CD4-positive, alpha-beta T cell (primary cell): ENCODE results near the gene MYZAP. TPM values are rescaled to one million over a fixed set of nuclear protein-coding genes. Genes with fewer than 3 reads are reported as not detected.

Source experiments
- ATAC-seq: fragments of 200-7000 bp; cut with Tn5 transposase; one replicate; pipeline ENCODE4 v1.10.0; 2022; ENCODE audit warnings: mild to moderate bottlenecking; ENCODE audit not compliant: poor library complexity
- CTCF ChIA-PET: fragments of 350-600 bp; sonication (Branson Sonifier 250); formaldehyde crosslinking; loops from one replicate; lab custom pipeline; 2021; ENCODE audit warnings: antibody characterized with exemption, inconsistent platforms; lab: Charles Lee
- POLR2A ChIA-PET: fragments of 350-600 bp; sonication (Branson Sonifier 250); formaldehyde crosslinking; loops from one replicate; lab custom pipeline; 2021; ENCODE audit warnings: antibody characterized with exemption, inconsistent platforms; lab: Charles Lee
- DNase-seq, 14 experiments: peaks; one replicate each; pipeline ENCODE4 v3.0.0-alpha.2; 2013 to 2020; ENCODE audit warnings: mixed read lengths in 2 of 14
- H3K27ac ChIP-seq, 2 donors: one replicate each; pipeline versions ENCODE4 v1.5.1 to v1.7.0; 2013; ENCODE audit warnings: low read length in 2 of 2, low read depth in 1 of 2, mild to moderate bottlenecking in 1 of 2
- H3K27me3 ChIP-seq, 2 experiments: 1 replicate in 1 of 2; 2 replicates in 1 of 2; pipeline versions ENCODE4 v1.6.1 to v1.7.0; 2013; ENCODE audit warnings: low read length in 2 of 2, control low read depth in 1 of 2, mild to moderate bottlenecking in 1 of 2, moderate library complexity in 1 of 2; ENCODE audit not compliant: insufficient read depth in 2 of 2, control insufficient read depth in 1 of 2
- H3K36me3 ChIP-seq: one replicate; pipeline ENCODE4 v1.6.1; 2013; ENCODE audit warnings: low read length, control low read depth; ENCODE audit not compliant: insufficient read depth
- H3K4me1 ChIP-seq: one replicate; pipeline ENCODE4 v1.6.1; 2013; ENCODE audit warnings: low read length, control low read depth; ENCODE audit not compliant: insufficient read depth
- H3K4me3 ChIP-seq: one replicate; pipeline ENCODE4 v1.5.1; 2013; ENCODE audit warnings: mild to moderate bottlenecking, low read length, moderate library complexity
- H3K9me3 ChIP-seq, 2 experiments: 1 replicate in 1 of 2; 2 replicates in 1 of 2; pipeline versions ENCODE4 v1.6.1 to v1.7.0; 2013; ENCODE audit warnings: low read length in 2 of 2, mild to moderate bottlenecking in 2 of 2, control low read depth in 1 of 2, moderate library complexity in 1 of 2; ENCODE audit not compliant: control insufficient read depth in 1 of 2, insufficient read depth in 1 of 2
- H3K27ac Mint-ChIP-seq: one replicate; pipeline ENCODE4 v1.8.0; 2020; ENCODE audit warnings: mixed read lengths
- H3K27me3 Mint-ChIP-seq: one replicate; pipeline ENCODE4 v1.8.0; 2021; ENCODE audit warnings: mixed read lengths
- H3K36me3 Mint-ChIP-seq: one replicate; pipeline ENCODE4 v1.8.0; 2021; ENCODE audit warnings: low read depth, mixed read lengths
- H3K4me1 Mint-ChIP-seq: one replicate; pipeline ENCODE4 v1.8.0; 2021; ENCODE audit warnings: low read depth, mixed read lengths
- H3K4me3 Mint-ChIP-seq: one replicate; pipeline ENCODE4 v1.8.0; 2020; ENCODE audit warnings: mild to moderate bottlenecking, mixed read lengths
- H3K9me3 Mint-ChIP-seq: one replicate; pipeline ENCODE4 v1.8.0; 2020; ENCODE audit warnings: mixed read lengths
- intact Hi-C, 2 experiments: fragments of 100-400 bp; cut with DNase I in 1 of 2; cut with micrococcal nuclease in 1 of 2; formaldehyde crosslinking; loops; one replicate each; pipeline versions ENCODE4 v1.15.1 to v1.9.0; 2023 to 2025; cut with DNase I, micrococcal nuclease
- total RNA-seq, 174 experiments: library from RNA in 2 of 174; stranded (reverse) in 2 of 174; gene quantifications; one replicate each; pipeline ENCODE4 v1.2.3 and lab custom pipeline; 2021 to 2026
- TF ChIP-seq, protein P1 (sequence below): fragments of 200-600 bp; IDR thresholded peaks from one replicate; pipeline ENCODE4 v1.8.0; 2022; ENCODE audit warnings: antibody characterized with exemption, mild to moderate bottlenecking

Gene MYZAP
- total RNA-seq, 2 experiments from 2014 or later: 0.66 to 1.1 TPM

- no peak overlapping the region for H3K27ac Mint-ChIP-seq
- CTCF ChIA-PET: interaction anchor here (0.5 kb wide), 1 partner anchor 32 kb away, joined by 4 read pairs; no protein-coding TSS in a partner anchor
- H3K27me3 Mint-ChIP-seq: peaks cover 9% of the 10 kb centered on the region
- H3K4me1 Mint-ChIP-seq: peaks cover 5% of the 10 kb centered on the region
- no peaks in the 10 kb centered on the region for H3K36me3 Mint-ChIP-seq
- no peak overlapping the region for H3K4me3 Mint-ChIP-seq
- TF ChIP-seq, protein P1, sequence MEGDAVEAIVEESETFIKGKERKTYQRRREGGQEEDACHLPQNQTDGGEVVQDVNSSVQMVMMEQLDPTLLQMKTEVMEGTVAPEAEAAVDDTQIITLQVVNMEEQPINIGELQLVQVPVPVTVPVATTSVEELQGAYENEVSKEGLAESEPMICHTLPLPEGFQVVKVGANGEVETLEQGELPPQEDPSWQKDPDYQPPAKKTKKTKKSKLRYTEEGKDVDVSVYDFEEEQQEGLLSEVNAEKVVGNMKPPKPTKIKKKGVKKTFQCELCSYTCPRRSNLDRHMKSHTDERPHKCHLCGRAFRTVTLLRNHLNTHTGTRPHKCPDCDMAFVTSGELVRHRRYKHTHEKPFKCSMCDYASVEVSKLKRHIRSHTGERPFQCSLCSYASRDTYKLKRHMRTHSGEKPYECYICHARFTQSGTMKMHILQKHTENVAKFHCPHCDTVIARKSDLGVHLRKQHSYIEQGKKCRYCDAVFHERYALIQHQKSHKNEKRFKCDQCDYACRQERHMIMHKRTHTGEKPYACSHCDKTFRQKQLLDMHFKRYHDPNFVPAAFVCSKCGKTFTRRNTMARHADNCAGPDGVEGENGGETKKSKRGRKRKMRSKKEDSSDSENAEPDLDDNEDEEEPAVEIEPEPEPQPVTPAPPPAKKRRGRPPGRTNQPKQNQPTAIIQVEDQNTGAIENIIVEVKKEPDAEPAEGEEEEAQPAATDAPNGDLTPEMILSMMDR: no peak
- POLR2A ChIA-PET: no interaction called here
- intact Hi-C loops: loop anchor here in 1 of 2 experiments (5.0 to 10.0 kb wide), 2 partner anchors 35 to 107 kb away; partner anchors contain the start of gene POLR2M
- peaks cover 0 to 5% of the 10 kb centered on the region in 2 experiments for H3K27me3 ChIP-seq
- H3K9me3 Mint-ChIP-seq: no peaks in the 10 kb centered on the region
- no peaks in the 10 kb centered on the region for H3K9me3 ChIP-seq
- H3K4me1 ChIP-seq: no peaks in the 10 kb centered on the region
- H3K4me3 ChIP-seq: no peak overlapping the region
- no peaks in the 10 kb centered on the region for H3K36me3 ChIP-seq
- DNase-seq (no peak), ATAC-seq (no peak)
- H3K27ac ChIP-seq: no peak overlapping the region
These were observed 5.7 kb downstream of the MYZAP start for GRCh38 chr15:57597431-57597830.

DNA sequence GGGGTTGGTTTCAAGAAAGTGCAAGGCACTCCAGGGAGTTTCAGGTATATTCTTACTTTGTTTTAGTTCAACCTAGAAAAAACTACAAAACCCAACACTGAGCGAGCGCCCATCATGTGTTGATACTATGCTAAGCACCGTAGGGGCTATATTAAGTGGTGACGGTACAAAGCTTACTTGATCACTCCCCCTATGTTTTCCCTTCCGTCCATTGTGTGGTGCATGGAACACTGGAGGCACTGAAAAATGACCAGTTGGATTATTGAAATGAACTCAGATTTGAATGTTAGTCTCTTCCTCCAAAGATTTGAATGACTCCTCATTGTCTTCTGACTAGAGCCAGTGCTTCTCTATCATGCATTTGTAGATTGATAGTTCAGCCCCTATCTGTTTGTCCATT is 6.6 kb downstream of the MYZAP start:
- ATAC-seq: no peak
- DNase-seq: no peak
- H3K9me3 Mint-ChIP-seq: no peaks in the 10 kb centered on the region
- H3K4me1 Mint-ChIP-seq: no peaks in the 10 kb centered on the region
- H3K27ac Mint-ChIP-seq: no peak overlapping the region
- intact Hi-C loops: loop anchor here in 1 of 2 experiments (5.0 to 10.0 kb wide), 2 partner anchors 36 to 106 kb away; partner anchors contain the start of gene POLR2M
- ChIA-PET POLR2A (no interaction called here), CTCF (no interaction called here)
- peaks cover 4% of the 10 kb centered on the region for H3K27me3 Mint-ChIP-seq
- Histone ChIP-seq H3K4me1 (no peaks in the 10 kb centered on the region), H3K27ac (no peak overlapping the region), H3K36me3 (no peaks in the 10 kb centered on the region), H3K27me3 (no peaks in the 10 kb centered on the region), H3K9me3 (no peaks in the 10 kb centered on the region), H3K4me3 (no peak overlapping the region)
- no peak overlapping the region for H3K4me3 Mint-ChIP-seq
- TF ChIP-seq, protein P1: no peak
- no peaks in the 10 kb centered on the region for H3K36me3 Mint-ChIP-seq

DNA sequence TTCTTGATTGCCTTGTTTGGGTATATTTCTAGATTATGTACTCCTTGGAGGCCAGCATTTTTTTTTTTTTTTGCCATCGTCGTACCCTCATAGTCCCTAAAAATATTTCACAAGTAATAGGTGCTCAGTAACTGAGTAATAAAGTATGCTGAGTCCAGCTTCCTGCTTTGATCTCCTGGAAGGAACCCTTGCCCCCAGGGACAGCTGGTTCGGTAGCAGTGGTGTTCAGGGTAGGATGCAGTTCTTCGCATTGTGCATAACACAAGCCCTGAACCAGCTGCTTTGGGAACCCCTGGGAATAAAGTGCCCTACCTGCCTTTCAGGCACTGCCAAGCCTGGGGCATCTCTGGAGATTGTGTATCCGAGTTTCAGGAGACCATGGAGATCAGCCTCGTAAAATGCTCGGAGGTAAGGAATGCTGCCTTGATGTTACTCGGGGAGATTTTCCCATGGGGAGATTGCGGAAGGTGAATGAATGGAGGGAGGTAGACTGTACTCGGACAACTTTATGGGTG is 7.6 kb downstream of the MYZAP start:
- CTCF ChIA-PET: interaction anchor here (0.6 kb wide), 1 partner anchor 39 kb away, joined by 3 read pairs; no protein-coding TSS in a partner anchor
- Mint-ChIP-seq H3K27ac (no peak overlapping the region), H3K4me3 (no peak overlapping the region), H3K4me1 (no peaks in the 10 kb centered on the region), H3K9me3 (no peaks in the 10 kb centered on the region), H3K27me3 (peaks cover 2% of the 10 kb centered on the region), H3K36me3 (no peaks in the 10 kb centered on the region)
- intact Hi-C loops: loop anchor here in 1 of 2 experiments (5.0 to 10.0 kb wide), 2 partner anchors 37 to 105 kb away; partner anchors contain the start of gene POLR2M
- Histone ChIP-seq H3K9me3 (no peaks in the 10 kb centered on the region), H3K27ac (no peak overlapping the region), H3K4me1 (no peaks in the 10 kb centered on the region), H3K27me3 (no peaks in the 10 kb centered on the region), H3K4me3 (no peak overlapping the region), H3K36me3 (no peaks in the 10 kb centered on the region)
- ATAC-seq (no peak), DNase-seq (no peak)
- POLR2A ChIA-PET: no interaction called here
- TF ChIP-seq, protein P1: no peak
